ENCODE data around the gene LRRC2. TPM values are rescaled to one million over a fixed set of nuclear protein-coding genes. Genes with fewer than 3 reads are reported as not detected.
A peak's percentile ranks its signal among the peaks of the same experiment; 100 is the strongest.
"Not testable (repeated sequence)": the region's sequence is repeated elsewhere in the genome, so short reads cannot be mapped to it uniquely, and the experiment has no call there.

Gene LRRC2
- polyA plus RNA-seq, 4 donors = 0.22 to 0.66 (median 0.61) TPM; not detected in 1

DNA sequence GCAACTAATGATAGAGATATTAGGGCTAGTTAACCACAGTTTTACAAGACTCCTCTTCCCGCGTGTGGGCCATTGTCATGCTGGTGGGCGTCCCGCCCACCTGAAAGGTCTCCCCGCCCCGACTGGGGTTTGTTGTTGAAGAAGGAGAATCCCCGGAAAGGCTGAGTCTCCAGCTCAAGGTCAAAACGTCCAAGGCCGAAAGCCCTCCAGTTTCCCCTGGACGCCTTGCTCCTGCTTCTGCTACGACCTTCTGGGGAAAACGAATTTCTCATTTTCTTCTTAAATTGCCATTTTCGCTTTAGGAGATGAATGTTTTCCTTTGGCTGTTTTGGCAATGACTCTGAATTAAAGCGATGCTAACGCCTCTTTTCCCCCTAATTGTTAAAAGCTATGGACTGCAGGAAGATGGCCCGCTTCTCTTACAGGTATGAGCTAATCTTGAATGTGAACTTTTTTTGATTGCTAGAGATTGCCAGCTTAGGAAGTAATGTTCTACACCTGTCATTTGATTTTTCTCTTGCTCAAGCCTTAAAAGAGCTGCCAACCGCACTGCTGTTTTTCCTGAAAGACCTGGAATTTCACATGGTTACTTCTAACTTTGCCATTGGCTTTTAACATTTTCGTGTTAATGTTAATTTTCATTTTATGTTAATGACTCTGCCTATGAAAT, 11.6 kb upstream of the LRRC2 start:
- not testable (repeated sequence) for H3K27ac ChIP-seq (ENCODE audit: low read depth in 1 of 3, low read length in 2 of 3); H3K36me3 ChIP-seq (ENCODE audit: control insufficient read depth in 3 of 3, insufficient read depth in 2 of 3, low read depth in 1 of 3, low read length in 3 of 3); H3K9me3 ChIP-seq (ENCODE audit: control insufficient read depth in 2 of 2, insufficient read depth in 1 of 2, low read depth in 1 of 2, low read length in 1 of 2); DNase-seq; H3K4me3 ChIP-seq (ENCODE audit: low read depth in 1 of 3, low read length in 3 of 3); FAIRE-seq
- WGBS, 3 donors = 78 to 92% (median 90%) methylated on average over 17 to 18 of the region's 18 CpGs
- H3K27me3 ChIP-seq (ENCODE audit: control insufficient read depth in 3 of 3, insufficient read depth in 3 of 3, low read length in 3 of 3) = peaks cover 0 to 16% (median 0%) of the 10 kb centered on the region in 3 donors
- peaks cover 0 to 12% (median 0%) of the 10 kb centered on the region in 3 donors for H3K4me1 ChIP-seq (ENCODE audit: control insufficient read depth in 3 of 3, insufficient read depth in 2 of 3, low read depth in 1 of 3, low read length in 2 of 3)

- no peak overlapping the region for H3K27ac ChIP-seq (ENCODE audit: low read depth in 1 of 3, low read length in 2 of 3)
- peaks cover 0 to 16% (median 0%) of the 10 kb centered on the region in 3 donors for H3K27me3 ChIP-seq (ENCODE audit: control insufficient read depth in 3 of 3, insufficient read depth in 3 of 3, low read length in 3 of 3)
- peaks cover 0 to 12% (median 0%) of the 10 kb centered on the region in 3 donors for H3K4me1 ChIP-seq (ENCODE audit: control insufficient read depth in 3 of 3, insufficient read depth in 2 of 3, low read depth in 1 of 3, low read length in 2 of 3)
- peak; percentile 13 to 71 for DNase-seq
- no peaks in the 10 kb centered on the region for H3K36me3 ChIP-seq (ENCODE audit: control insufficient read depth in 3 of 3, insufficient read depth in 2 of 3, low read depth in 1 of 3, low read length in 3 of 3)
- H3K4me3 ChIP-seq (ENCODE audit: low read depth in 1 of 3, low read length in 3 of 3) = peak overlapping the region in 1 of 3 donors; percentile 27
- no peak for FAIRE-seq
- no peaks in the 10 kb centered on the region for H3K9me3 ChIP-seq (ENCODE audit: control insufficient read depth in 2 of 2, insufficient read depth in 1 of 2, low read depth in 1 of 2, low read length in 1 of 2)
- WGBS, 3 donors = 44 to 54% (median 54%) methylated on average over 21 of the region's 21 CpGs
Observed at GRCh38 chr3:46576879-46577278, 10.8 kb upstream of the LRRC2 start.

DNA sequence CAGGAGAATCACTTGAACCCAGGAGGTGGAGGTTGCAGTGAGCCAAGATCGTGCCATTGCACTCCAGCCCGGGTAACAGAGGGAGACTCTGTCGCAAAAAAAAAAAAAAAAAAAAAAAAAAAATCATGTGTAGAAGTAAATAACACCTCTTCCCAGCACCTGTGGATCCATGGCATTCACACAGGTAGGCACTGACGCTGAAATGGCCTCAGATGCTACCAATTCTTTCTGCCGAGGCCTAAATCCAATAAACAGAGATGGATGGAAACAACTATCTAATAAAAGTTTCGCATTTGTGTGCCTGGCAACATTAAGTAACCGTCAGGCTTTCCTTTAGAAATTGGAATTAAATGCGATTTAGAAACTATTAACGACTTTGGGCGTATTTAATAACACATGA, 10.3 kb upstream of the LRRC2 start:
- Histone ChIP-seq H3K4me1 (ENCODE audit: control insufficient read depth in 3 of 3, insufficient read depth in 2 of 3, low read depth in 1 of 3, low read length in 2 of 3) (peaks cover 0 to 12% (median 0%) of the 10 kb centered on the region in 3 donors), H3K9me3 (ENCODE audit: control insufficient read depth in 2 of 2, insufficient read depth in 1 of 2, low read depth in 1 of 2, low read length in 1 of 2) (no peaks in the 10 kb centered on the region), H3K27ac (ENCODE audit: low read depth in 1 of 3, low read length in 2 of 3) (no peak overlapping the region), H3K27me3 (ENCODE audit: control insufficient read depth in 3 of 3, insufficient read depth in 3 of 3, low read length in 3 of 3) (peaks cover 0 to 16% (median 0%) of the 10 kb centered on the region in 3 donors), H3K36me3 (ENCODE audit: control insufficient read depth in 3 of 3, insufficient read depth in 2 of 3, low read depth in 1 of 3, low read length in 3 of 3) (no peaks in the 10 kb centered on the region), H3K4me3 (ENCODE audit: low read depth in 1 of 3, low read length in 3 of 3) (peak overlapping the region in 1 of 3 donors; percentile 27)
- WGBS, 3 donors = 78 to 85% (median 82%) methylated on average over 8 to 10 of the region's 10 CpGs
- no peak for DNase-seq
- FAIRE-seq = no peak

DNA sequence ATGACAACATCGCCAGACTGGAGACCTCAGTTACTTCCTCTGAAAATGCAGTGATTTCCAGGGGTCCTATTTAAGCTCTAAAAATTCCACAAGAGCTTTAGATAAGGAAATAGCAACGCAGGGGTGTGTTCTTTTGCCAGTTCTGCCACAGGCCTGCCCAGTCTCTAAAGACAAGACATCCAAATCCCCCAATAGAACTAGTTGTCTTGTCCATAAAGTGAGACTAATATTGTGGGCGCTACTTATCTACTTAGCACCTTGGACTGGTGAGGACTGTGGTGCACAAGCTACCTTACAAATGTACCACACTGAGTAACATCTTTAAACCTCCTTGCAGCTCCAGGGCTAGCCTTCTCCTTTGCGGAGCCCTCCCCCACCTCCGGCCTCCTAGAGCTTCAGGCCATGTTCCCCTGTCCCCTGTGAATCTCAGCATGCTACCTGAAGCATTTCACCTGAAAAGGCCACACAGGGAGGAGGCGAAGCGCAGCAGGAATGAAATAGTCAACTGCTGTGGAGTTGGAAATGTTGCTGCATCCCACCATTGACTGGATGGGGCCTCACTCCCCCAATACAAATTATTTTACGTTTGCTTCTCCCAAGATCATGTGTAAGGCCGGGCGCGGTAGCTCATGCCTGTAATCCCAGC, 9.6 kb upstream of the LRRC2 start:
- Histone ChIP-seq H3K4me1 (ENCODE audit: control insufficient read depth in 3 of 3, insufficient read depth in 2 of 3, low read depth in 1 of 3, low read length in 2 of 3) (peaks cover 0 to 12% (median 0%) of the 10 kb centered on the region in 3 donors), H3K36me3 (ENCODE audit: control insufficient read depth in 3 of 3, insufficient read depth in 2 of 3, low read depth in 1 of 3, low read length in 3 of 3) (no peaks in the 10 kb centered on the region), H3K4me3 (ENCODE audit: low read depth in 1 of 3, low read length in 3 of 3) (no peak overlapping the region), H3K9me3 (ENCODE audit: control insufficient read depth in 2 of 2, insufficient read depth in 1 of 2, low read depth in 1 of 2, low read length in 1 of 2) (no peaks in the 10 kb centered on the region), H3K27me3 (ENCODE audit: control insufficient read depth in 3 of 3, insufficient read depth in 3 of 3, low read length in 3 of 3) (peaks cover 0 to 14% (median 0%) of the 10 kb centered on the region in 3 donors), H3K27ac (ENCODE audit: low read depth in 1 of 3, low read length in 2 of 3) (no peak overlapping the region)
- DNase-seq (no peak), FAIRE-seq (no peak)
- 90 to 92% (median 91%) methylated on average over 11 of the region's 11 CpGs for WGBS, 3 donors

DNA sequence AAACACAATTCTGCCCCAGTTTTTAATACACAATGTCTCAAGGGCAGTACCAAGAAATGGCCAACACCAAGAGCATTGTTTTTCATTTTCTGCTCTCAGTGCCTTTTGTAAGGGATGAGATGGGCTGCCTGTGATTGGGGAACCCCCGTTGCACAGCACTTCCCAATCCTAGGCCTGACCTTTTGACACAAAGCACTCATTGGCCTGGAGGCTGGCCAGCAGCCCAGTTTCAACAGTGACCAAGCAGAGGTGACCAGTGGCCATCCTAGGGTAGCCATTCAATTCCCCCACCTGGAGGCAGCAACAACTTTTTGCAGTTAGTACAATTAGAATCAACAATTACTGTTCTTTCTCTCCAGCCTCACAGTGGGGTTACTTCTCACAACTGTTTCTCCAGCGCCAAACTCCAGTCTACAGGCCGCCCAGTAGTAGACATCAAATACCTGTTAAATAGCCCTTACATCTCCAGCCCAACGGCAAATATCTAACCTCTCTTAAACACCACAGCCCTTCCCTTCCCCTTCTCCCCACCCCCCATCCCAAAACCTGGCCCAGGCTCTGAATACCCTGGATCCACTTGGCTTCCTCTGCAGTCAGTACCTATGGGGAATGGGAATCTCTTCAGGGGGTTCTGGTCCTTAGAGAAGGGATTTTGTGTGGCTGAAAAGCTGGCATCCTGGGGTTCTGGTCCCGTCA, 8.9 kb upstream of the LRRC2 start:
- FAIRE-seq = no peak
- 81 to 93% (median 83%) methylated on average over 5 of the region's 5 CpGs for WGBS, 3 donors
- Histone ChIP-seq H3K36me3 (ENCODE audit: control insufficient read depth in 3 of 3, insufficient read depth in 2 of 3, low read depth in 1 of 3, low read length in 3 of 3) (no peaks in the 10 kb centered on the region), H3K4me1 (ENCODE audit: control insufficient read depth in 3 of 3, insufficient read depth in 2 of 3, low read depth in 1 of 3, low read length in 2 of 3) (peaks cover 0 to 12% (median 0%) of the 10 kb centered on the region in 3 donors), H3K4me3 (ENCODE audit: low read depth in 1 of 3, low read length in 3 of 3) (no peak overlapping the region), H3K27ac (ENCODE audit: low read depth in 1 of 3, low read length in 2 of 3) (no peak overlapping the region), H3K9me3 (ENCODE audit: control insufficient read depth in 2 of 2, insufficient read depth in 1 of 2, low read depth in 1 of 2, low read length in 1 of 2) (no peaks in the 10 kb centered on the region), H3K27me3 (ENCODE audit: control insufficient read depth in 3 of 3, insufficient read depth in 3 of 3, low read length in 3 of 3) (peaks cover 0 to 14% (median 0%) of the 10 kb centered on the region in 3 donors)
- DNase-seq = no peak

GRCh38 chr3:46574243-46574646, 8.1 kb upstream of the LRRC2 start:
- Histone ChIP-seq H3K36me3 (ENCODE audit: control insufficient read depth in 3 of 3, insufficient read depth in 2 of 3, low read depth in 1 of 3, low read length in 3 of 3) (no peaks in the 10 kb centered on the region), H3K27me3 (ENCODE audit: control insufficient read depth in 3 of 3, insufficient read depth in 3 of 3, low read length in 3 of 3) (peaks cover 0 to 10% (median 0%) of the 10 kb centered on the region in 3 donors), H3K9me3 (ENCODE audit: control insufficient read depth in 2 of 2, insufficient read depth in 1 of 2, low read depth in 1 of 2, low read length in 1 of 2) (no peaks in the 10 kb centered on the region), H3K27ac (ENCODE audit: low read depth in 1 of 3, low read length in 2 of 3) (no peak overlapping the region), H3K4me3 (ENCODE audit: low read depth in 1 of 3, low read length in 3 of 3) (no peak overlapping the region), H3K4me1 (ENCODE audit: control insufficient read depth in 3 of 3, insufficient read depth in 2 of 3, low read depth in 1 of 3, low read length in 2 of 3) (peaks cover 0 to 12% (median 0%) of the 10 kb centered on the region in 3 donors)
- WGBS, 3 donors = 52 to 72% (median 71%) methylated on average over 2 of the region's 2 CpGs
- FAIRE-seq = no peak
- peak in 1 of 2 donors; percentile 21 for DNase-seq

DNA sequence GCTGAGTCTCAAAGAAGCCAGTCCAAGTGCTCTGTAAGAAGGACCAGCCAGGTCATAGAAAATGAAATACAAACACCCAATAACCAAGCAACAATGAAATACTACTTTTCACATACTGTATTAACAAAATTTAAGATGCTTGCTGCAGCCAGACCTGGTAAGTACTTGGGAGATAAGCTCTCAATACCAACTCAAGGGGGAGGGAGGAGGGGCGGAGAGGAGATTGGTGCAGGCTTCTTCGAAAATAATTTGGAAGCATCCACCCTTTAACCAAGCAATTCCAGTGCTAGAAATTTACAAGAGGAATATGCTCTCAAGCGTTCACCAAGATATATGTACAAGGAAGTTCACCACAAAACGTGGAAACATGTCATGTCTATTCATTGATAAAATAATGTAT, 7.6 kb upstream of the LRRC2 start:
- WGBS, 3 donors = 62 to 73% (median 70%) methylated on average over 4 of the region's 4 CpGs
- H3K36me3 ChIP-seq (ENCODE audit: control insufficient read depth in 3 of 3, insufficient read depth in 2 of 3, low read depth in 1 of 3, low read length in 3 of 3) = no peaks in the 10 kb centered on the region
- no peaks in the 10 kb centered on the region for H3K9me3 ChIP-seq (ENCODE audit: control insufficient read depth in 2 of 2, insufficient read depth in 1 of 2, low read depth in 1 of 2, low read length in 1 of 2)
- no peak for DNase-seq
- peaks cover 0 to 9% (median 0%) of the 10 kb centered on the region in 3 donors for H3K27me3 ChIP-seq (ENCODE audit: control insufficient read depth in 3 of 3, insufficient read depth in 3 of 3, low read length in 3 of 3)
- peaks cover 0 to 12% (median 0%) of the 10 kb centered on the region in 3 donors for H3K4me1 ChIP-seq (ENCODE audit: control insufficient read depth in 3 of 3, insufficient read depth in 2 of 3, low read depth in 1 of 3, low read length in 2 of 3)
- no peak overlapping the region for H3K27ac ChIP-seq (ENCODE audit: low read depth in 1 of 3, low read length in 2 of 3)
- no peak for FAIRE-seq
- no peak overlapping the region for H3K4me3 ChIP-seq (ENCODE audit: low read depth in 1 of 3, low read length in 3 of 3)

- Histone ChIP-seq H3K4me3 (ENCODE audit: low read depth in 1 of 3, low read length in 3 of 3) (no peak overlapping the region), H3K27ac (ENCODE audit: low read depth in 1 of 3, low read length in 2 of 3) (no peak overlapping the region), H3K9me3 (ENCODE audit: control insufficient read depth in 2 of 2, insufficient read depth in 1 of 2, low read depth in 1 of 2, low read length in 1 of 2) (no peaks in the 10 kb centered on the region), H3K36me3 (ENCODE audit: control insufficient read depth in 3 of 3, insufficient read depth in 2 of 3, low read depth in 1 of 3, low read length in 3 of 3) (no peaks in the 10 kb centered on the region), H3K4me1 (ENCODE audit: control insufficient read depth in 3 of 3, insufficient read depth in 2 of 3, low read depth in 1 of 3, low read length in 2 of 3) (peaks cover 0 to 10% (median 0%) of the 10 kb centered on the region in 3 donors), H3K27me3 (ENCODE audit: control insufficient read depth in 3 of 3, insufficient read depth in 3 of 3, low read length in 3 of 3) (peaks cover 0 to 4% (median 0%) of the 10 kb centered on the region in 3 donors)
- WGBS, 3 donors = 58 to 68% (median 66%) methylated on average over 3 of the region's 3 CpGs
- FAIRE-seq (no peak), DNase-seq (no peak)
Observed at GRCh38 chr3:46571684-46572083, 5.6 kb upstream of the LRRC2 start.

All from small intestine (tissue), 7 donors.